ENCODE measurements around the gene RREB1.

RREB1 gene

DNA sequence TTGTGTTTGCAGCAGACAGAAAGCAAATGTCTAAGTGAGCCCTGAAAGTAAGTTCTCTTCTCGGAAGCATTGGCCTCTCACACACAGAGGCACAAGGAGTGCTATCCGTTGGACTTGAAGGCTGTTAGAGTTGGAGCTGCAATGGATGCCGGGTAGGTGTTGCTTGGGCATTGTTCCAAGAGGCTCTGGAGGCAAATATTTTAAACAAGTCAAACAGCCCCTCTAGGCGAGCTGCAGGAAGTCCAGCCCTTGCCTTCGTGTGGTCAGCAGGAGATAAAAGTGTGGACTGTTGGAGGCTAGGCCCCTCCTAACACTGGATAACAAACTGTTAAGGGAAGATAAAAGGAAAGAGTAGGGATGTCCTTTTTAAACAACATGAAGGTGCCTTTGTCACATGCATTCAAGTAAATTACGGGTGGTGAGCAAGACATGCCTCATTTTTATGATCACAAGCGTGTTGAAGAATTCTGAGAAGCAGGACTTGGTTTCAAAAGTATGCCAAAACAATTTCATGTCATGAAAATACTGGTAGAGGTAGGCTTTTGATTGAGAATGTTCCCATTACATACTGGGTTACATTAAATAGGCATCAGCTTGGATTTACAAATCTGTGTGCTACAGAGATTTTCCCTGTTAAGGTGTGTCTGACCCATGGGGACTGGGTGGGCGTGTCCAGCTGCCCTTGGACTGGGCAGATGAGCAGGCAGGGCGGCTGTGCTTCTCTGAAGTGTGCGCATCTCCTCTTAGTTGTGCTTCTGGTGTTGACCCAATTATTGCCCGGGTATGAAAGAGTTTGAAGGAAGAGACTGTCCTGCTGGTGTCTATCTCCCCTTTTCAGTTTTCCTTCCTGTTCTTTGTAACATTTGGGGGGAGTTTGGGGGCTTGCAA is 57.5 kb downstream of the RREB1 start:
- DNase-seq = no peak

DNA sequence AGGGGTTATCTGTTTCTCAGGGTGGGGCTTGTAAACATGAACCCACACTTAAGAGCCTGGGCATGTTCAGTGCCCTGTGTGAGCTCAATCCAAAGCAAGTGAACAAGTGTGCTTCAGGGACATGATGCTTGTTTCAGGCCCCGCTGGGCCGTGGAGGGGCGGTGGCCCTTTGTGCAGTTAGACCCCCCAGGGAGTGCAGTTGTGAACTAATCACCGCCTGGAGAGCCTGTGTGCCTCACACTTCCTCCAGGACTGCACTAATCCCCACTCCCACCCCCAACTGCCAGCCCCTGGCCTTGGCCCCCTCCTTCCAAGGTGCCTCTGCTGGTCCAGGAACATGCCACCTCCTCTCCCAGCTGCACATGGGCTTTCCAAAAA is 58.1 kb downstream of the RREB1 start:
- no peak for DNase-seq

DNA sequence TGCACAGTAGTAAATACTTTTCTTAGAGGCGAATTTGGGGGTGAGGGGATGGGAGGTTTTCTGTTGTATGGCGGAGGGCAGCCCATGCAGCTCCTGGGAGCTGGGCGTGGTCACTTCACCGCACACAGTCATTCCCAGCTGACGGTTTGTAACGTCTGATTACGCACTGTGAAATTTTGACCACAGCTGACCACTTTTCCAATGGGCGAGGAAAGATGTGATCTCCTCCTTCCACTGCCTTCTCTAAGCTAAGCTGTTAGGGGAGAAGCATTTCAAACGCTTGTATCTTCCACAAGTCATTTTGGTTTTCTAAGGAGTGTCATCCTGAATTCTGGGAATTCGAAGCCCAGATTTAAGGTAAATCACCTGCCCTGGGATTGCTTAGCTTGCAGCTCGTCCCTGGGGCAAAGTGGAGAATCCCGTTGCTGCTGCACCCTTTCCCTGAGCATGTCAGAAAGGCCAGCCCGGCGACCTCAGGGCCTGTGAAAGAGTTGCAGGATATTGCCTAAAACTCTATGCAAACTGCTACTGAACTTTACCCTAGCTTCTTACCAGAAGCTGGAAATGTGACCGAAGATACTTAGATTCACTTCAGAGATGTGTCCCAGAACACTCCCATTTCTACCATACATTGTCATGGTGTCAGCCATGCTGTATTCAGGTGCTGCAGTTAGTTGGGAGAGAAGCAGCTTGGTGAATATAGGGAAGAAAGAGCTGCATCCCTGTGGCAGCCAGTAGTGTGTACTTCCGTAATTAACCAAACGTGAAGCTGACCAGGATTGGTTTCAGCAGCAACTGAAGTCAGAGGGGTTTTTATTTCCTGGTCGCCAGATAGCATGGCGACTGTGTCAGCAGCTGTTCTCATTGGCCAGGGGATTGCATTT is 58.9 kb downstream of the RREB1 start:
- DNase-seq = no peak

DNA sequence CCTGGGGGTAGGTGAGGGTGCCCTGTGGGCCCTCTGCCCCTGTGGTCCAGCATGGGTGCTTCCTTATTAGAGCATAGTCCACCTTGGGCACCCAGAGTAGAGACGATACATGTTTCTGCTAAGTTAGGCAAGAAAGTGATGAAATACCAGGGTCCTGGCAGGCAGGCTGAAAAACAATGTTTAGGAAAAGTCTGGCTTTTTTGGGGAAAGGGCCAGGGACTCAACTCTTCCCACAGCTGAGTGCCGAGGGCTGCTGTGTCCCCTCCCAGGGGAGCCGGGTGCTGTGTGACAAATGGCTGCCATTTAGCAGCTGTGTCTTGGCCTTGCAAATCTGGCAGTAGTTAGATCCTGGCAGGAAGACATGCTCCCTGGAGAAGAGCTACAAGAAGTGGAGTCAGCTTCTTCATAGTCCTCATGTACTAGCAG is 61.5 kb downstream of the RREB1 start:
- no peak for DNase-seq

DNA sequence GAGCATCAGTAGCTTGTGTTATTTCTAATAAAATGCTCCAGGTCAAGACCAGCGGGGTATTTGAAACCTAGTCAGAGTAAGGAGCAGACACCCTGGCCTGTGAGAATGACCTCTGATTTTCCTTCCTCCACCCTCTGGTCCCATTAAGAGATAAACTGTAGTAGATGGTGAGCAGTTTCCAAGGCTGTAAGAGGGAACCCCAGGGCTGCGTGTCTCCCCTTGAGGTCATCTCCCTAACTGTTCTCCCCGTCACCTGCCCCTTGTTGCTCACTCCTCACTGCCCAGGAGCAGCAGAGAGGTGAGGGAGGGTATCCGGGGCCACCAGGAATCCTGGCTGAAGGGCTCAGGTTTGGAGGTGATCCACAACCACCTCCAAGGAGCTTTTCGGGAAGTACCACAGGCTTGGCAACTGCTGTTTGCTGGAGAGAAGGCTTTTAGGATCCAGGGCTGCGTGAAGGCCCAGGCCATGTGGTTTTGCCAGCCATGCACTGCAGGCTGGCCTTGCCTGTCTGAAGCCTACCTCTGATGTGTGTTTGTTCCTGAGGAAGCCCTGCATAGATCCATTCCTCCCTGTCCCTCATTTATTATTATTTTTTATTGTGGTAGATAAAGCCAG is 62.5 kb downstream of the RREB1 start:
- no peak for DNase-seq

DNA sequence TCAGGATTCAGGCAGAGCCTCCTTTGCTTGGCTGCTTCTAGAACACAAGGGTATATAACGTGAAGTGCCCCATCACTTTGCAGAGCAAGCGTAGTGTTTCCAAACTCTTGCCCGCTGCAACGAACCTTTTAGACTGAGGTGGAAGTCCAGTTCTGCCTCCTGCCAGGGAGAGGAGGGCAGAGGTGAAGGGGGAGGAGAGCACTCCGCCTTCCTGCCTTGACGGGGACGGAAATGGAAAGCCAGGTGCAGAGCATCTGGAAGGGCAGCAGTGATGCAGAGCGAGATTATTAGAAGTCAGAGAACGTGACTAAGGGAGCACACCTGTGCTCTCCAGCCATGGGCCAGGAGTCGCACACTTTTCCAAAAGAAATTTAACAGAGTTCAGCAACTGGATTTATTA is 63.4 kb downstream of the RREB1 start:
- DNase-seq = no peak

DNA sequence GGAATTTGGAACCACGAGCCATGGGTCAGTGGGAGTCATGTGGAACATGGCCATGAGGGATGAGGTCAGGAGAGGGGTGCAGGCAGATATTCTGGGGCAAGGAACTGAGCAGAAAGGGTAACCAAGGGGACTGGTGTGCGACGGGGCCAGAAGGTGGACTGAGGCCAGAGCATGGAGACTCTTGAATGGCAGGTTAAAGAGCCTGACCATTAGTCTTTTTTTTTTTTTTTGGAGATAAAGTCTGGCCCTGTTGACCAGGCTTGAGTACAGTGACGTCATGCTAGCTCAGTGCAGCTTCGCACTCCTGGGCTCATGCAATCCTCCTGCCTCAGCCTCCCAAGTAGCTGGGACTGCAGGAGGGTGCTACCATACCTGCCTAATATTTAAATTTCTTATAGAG is 64.0 kb downstream of the RREB1 start:
- DNase-seq = no peak

DNA sequence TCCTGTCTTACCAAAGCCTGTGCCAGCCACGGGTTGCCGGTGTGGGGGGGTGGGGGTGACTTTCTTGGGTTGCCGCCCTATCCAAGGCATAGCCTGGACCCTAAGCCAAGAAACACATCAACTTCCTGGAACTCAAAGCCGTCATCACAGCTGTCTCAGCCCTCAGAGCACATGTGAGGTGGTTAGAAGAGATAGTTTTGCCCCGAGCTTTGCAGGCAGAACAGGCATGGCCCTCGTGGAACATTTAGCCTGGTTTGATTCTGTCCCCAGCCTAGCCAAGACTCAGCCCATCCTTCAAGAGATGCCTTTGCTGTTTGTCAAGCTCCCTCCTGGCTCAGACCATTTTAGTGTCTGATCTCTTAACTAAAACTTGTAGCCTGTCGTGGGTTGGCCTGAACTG is 64.9 kb downstream of the RREB1 start:
- DNase-seq = no peak

DNA sequence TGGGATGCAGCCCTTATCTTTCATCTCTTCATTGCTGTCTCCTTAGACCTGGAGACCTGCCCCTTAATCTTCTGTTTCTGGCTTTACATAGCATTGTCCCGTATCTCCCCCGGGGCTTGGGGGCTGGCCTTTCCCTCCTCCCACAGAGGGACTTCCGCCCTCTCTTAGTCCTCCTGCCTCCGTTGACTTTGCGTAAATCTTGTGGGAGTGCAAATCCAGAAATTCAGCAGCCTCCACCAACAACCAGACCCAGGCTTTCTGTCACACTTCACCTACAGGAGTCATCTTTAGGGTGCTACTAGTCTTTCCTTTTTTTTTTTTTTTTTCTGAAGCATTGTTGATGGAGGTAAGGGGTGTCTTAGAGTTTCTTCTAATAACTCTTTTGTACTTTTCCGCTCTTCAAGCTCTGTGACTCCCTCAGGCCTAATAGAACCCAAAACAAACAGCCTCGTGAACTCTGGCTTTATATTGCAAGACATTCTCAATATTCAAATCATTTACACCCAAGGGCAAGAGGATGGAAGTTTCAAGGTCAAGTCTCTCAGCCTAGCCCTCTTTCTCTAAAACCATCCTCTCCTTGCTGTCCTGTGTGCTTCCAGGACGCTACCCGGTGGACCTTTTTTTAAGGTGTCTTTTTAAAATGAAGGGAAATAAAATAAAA is 66.2 kb downstream of the RREB1 start:
- DNase-seq = no peak

DNA sequence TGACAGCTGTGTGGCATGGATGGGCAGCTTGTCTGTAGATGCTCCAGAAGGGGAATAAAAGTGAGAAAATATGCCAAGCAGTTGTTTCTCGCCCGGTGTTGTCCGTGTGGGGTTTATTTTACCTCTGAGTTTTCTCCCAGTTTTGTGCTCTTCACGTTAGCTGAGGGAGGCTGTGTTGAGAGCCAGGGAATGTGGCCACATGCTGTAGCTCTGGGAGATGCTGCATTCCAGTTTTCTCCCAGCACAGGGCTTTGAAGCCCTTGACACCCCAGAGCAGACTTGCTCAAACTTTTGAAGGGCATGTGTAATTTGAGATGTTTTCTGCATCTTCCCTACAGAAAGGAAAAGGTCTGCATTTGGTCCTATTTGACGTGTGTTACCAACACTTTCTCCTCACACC is 67.7 kb downstream of the RREB1 start:
- DNase-seq = no peak

DNA sequence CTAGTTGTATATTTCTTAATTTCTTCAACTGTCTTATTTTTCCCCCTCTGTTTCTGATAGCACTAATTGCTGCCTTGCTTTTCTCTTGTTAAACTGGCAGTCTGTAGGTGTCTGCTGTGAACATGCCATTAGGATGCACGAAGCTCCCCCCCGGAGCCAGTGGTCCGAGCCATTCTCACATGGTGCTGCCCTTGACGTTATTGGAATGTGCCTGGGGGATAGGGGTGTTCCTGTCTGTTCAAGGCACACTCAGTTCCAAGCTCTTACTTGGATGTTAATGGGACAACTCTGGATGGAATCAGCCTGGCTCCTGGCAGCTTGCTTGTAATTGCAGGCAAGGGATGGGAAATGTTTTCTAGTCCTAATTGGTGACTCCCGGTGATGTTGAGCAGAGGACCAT is 68.4 kb downstream of the RREB1 start:
- no peak for DNase-seq

DNA sequence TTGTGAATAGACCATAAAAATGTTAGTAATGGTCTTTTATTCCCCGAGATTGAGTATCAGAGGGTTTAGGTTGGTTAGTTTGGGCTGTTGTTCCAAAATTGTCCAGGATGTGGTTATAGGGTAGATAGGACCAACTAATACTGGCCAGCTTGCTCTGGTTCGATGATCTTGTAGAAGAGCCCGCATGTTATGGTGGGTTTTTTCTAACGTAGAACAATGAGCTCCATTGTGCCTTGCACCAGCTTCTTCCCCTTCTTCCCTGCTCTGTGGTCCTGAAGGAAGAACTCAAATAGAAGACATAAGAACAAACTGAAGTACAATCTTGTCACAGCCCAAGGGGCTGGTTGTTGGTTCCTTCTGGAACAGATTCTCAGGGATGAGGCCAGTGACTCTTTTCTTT is 70.5 kb downstream of the RREB1 start:
- DNase-seq = no peak

DNA sequence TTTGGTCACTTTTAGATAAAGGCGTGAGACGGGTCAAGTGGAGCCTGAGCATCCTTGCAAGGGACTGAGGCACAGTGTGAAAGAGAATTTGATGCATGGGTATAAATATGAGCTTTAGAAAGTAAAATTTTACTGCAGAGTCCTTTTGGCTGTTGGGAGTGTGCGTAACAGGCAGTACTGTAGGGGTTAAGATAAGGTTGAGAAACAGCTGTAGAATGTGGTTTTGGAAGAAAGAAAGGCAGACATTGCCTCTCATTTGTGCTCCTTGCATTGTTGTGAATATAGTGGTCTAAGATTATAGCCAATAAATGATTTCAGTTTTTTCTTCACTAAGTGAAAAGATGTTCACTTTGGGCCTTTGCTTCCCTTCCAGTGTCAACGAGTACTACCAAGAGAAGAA is 73.0 kb downstream of the RREB1 start:
- no peak for DNase-seq

DNA sequence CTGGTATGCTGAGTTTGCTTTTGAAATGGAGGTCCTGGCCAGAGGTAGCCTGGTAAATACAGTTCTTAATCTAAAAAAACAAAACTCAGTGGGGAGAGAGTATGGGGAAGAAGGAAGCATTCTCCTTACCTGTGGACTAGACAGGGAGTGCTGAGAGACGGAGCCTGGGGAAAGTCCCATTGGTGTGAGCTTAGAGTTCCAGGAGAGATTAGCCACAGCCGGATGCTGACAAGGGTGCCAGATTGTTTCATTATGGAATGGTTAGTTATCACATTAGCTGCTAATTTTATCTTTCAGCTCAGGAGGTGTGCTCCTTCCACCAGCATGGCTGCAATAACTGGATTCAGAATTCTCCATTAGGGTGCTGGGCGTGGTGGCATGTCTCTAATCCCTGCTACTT is 75.9 kb downstream of the RREB1 start:
- no peak for DNase-seq

DNA sequence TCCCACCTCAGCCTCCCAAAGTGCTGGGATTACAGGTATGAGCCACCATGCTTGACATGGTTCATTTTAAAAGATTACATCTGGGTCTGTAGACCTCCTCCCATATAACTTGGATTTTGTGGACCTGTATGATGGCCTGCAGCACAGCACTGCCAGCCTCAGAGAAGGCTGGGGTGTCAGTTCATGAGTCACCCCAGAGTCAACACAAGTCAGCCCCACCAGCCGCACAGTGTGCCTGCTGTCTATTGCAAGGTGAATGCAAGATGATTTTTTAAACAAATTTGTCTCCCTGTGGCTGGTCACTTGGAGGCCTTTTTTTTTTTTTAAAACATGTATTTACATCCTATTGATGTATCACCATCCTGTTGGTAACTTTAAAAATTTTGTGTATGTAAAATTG is 76.7 kb downstream of the RREB1 start:
- DNase-seq = no peak

DNA sequence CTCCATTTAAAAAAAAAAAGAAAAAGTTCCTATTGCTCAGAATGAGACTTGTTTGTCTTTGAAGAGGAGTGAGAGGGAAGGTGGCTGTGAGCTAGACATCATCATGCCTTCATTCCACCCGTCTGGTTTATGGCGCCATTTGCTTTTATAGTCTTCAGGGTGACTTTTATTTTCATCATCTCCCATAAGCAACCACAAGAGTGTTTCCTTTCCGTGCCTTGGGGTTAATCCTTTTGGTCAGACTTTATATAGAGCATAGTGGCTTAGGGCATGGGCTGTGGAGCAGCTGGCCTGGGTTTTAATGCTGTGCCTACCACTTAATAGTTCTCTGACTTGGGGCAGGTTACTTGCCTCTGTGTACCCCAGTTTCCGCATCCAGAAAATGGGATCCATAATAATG is 77.8 kb downstream of the RREB1 start:
- DNase-seq = no peak

DNA sequence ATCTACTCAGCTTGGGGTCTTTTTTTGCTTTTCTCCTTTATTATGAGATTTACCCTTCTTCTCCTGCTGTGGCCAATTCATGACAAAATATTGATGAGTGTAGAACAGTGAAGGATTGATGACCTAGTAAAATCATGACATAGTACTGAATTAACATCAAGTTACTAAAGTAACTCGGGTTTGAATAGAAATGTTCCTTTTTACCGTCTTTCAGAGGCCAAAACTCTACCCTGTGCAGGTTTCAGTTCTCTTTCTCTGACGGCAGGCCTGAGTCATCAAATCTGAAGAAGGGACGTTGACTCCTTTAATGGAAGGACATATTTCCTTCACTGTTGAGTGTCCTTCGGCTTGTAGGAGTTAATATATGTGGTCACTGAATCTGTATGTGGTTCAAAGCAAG is 80.7 kb downstream of the RREB1 start:
- DNase-seq = no peak

DNA sequence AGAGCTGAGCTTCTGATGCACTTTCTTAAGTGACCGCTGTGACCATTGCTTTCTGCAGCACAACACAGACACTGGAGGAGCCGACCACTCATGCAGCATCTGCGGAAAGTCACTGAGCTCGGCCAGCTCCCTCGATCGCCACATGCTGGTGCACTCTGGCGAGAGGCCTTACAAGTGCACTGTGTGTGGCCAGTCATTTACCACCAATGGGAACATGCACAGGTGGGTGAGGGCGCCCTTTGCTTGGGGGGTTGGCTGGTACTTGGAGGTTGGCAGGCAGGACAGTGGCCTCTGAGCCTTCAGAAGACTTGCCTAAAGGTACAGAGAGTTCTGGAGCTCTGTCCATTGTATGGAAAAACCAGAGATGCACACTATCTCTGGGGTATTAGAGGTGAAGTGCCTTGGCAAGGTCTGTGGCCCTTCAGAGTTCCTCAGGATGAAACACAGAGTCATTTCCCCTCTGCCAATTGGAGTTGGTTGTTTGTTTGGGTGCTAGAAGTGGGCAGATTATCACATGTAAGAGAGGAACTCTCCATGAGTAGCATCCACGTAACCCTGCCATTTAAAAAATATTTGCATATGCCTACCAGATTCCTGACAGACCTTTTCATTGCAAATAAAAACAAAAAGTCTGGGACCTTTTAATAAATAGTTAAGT is 81.5 kb downstream of the RREB1 start:
- DNase-seq = no peak

DNA sequence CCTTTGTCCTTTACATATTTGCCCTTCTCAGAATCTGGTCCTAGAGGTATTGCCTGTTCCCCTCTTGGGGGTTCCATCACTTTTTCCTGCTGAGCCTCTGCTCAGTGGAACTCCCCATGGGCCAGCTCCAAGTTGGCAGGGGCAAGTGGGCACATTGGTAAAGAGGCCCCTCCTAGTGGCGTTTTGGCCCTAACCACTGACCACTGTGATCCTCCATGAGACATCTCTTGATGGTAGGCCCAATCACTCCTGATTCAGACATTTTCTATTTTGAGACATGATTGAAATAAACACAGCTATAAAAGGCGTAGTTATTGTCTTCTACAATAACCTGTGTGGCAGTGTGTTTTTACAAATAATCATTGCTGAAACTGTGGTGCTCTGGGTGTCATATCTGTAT is 83.0 kb downstream of the RREB1 start:
- no peak for DNase-seq

DNA sequence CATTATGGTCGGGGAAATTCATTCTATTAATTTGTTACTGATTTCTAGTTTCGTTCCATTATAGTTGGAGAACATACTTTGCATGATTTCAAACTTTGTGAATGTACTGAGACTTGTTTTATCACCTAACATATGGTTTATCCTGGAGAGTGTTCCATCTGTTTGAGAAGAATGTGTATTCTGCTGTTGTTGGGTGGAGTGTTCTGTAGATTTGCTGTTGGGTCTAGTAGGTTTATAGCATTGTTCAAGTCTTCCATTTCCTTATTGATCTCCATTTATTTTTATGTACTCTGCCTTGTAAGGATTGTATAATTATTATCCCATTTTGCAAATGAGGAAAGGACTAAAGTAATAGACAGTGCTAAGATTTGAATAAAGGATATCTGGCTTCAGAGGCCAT is 85.4 kb downstream of the RREB1 start:
- no peak for DNase-seq

DNA sequence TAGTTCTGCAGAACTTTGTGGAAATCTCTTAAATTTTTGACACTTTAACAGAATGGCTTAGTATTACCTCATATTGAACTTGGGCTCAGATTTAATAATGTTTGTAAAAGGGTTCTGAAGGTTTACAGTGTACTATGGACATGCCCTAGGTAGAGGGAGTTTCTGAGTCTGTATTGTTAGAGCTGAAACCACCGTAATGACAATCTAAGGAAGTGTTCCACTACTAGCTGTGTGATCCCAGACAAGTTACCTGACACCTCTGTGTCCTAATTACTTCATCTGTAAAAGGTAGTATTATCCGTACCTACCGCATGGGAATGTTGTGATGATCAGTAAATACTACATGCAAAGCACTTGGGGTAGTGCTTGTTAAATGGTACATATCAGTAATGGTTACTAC is 86.9 kb downstream of the RREB1 start:
- DNase-seq = no peak

DNA sequence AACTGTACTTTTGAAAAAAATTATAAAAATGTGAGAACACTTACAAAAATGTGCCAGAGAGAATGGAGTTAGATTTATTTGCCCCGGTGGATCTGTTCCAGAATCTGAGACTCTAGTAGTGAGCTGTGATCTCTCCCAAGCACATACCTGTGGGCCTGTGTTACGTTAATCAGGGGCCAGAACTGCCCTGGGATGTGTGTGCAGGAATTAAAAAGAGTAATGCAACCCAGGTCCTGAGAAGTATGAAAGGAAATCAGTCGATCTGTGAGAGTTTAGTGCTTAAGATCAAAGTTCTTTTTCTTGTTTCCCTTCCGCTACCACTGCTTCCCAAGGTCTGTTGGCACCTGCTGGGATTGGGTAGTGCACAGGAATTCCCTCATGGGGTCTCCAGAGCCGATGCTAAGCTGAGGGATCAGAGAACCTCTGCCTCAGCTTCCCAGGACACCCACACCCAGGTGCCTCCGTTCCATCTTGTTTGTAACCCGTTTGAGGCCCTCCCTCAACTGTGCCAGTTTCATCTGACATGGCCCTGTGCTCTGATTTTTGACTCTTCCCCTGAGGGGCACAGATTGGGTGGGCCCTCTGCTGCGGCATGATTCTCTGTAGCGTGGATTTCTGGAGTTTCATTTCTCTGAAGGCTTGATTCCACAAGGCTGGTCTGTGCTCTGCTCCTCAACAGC is 87.7 kb downstream of the RREB1 start:
- no peak for DNase-seq
